IPS-11a (cell line): ENCODE measurements around the gene ZNF362.

Source experiments
- H3K4me3 ChIP-seq: one replicate; pipeline ENCODE4 v1.5.1; 2013; ENCODE audit warnings: low read depth, low read length, control low read depth

Gene ZNF362

GRCh38 chr1:33323663-33324477 is 67.6 kb downstream of the ZNF362 start:
- H3K4me3 ChIP-seq, result no peak overlapping the region

- no peak overlapping the region for H3K4me3 ChIP-seq
These were observed 68.6 kb downstream of the ZNF362 start for GRCh38 chr1:33324677-33325575.

- no peak overlapping the region for H3K4me3 ChIP-seq
These were observed 70.5 kb downstream of the ZNF362 start for GRCh38 chr1:33326785-33327184.

GRCh38 chr1:33327587-33328325 is 71.5 kb downstream of the ZNF362 start:
- H3K4me3 ChIP-seq, result no peak overlapping the region

GRCh38 chr1:33328817-33329216 is 72.5 kb downstream of the ZNF362 start:
- no peak overlapping the region for H3K4me3 ChIP-seq

DNA sequence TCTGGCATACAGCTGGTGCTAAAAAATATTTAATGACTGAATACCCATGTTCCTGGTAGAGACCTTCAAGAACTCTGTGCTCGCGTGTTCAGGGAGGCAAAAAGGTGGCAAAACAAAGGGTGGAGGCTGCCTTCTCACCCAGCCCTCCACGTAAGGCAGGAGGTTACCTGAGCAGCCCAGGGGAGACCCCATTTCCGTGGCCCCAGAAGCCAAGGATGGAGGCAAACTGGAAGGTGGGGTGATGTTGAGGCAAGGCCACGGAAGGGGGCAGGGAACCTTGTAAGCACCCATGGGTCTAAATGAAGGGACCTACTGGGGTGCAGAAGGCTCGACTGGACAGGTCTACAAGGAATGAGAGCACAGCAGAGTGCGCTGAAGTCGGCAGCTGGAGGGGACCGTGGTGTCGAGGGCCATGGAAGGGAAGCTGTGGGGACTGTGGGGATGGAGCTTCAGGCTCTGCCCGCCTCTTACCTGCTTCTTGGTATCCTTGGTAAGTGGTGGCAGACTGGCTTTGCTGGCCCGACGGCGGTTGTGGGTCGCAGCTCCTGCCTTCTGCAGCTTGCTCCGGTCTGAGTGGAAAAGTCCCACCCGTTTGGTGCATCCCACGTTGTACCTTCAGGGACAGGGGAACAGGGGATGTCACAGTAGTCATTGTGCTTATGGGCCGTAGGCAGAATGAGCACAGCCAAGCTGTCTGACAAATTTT is 73.5 kb downstream of the ZNF362 start:
- H3K4me3 ChIP-seq, result no peak overlapping the region

GRCh38 chr1:33330361-33330890 is 74.1 kb downstream of the ZNF362 start:
- no peak overlapping the region for H3K4me3 ChIP-seq

- H3K4me3 ChIP-seq, result no peak overlapping the region
These were observed 74.6 kb downstream of the ZNF362 start for GRCh38 chr1:33330906-33331305.

DNA sequence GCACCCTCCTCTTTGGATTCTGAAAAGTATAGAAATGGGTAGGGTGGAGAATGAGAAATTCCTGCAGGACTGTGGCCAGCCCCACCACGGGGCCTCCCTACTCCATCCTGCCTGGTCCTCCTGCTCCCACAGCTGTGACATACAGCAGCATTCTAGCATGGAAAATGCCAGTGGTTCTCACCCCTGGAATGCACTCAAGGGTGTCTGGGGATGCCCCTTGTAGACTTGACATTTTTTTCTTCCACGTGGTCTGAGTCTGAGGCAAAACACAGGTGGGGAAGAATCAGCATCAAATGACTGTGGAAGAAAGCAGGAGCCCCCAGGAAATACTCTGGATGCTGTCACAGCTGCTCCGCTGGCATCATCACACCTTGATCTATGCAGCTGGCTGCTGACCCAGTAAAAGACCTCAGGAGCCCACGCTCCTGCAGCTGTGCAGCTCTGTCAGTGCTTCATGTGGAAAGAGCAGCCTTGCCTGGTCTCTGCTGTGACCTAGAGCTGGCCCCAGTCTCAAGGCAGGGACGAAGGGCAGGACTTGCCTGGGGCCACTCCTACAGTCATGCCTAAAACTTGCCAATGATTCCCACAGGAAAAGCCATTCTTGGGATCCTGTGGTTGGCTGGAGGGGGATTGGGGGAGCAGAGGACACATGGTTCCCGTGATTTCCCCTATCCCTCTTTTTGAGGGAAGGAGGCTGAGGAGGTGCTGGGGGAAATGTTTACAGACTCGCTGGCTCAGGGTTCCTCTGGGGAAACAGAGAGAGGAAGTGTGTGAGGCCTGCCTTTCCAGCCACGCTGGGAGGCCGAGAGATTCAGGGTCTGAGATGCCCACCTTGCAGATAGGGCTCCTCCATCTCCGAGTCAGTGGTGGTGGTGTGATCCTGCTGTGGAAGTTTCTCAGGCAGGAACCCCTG is 75.4 kb downstream of the ZNF362 start:
- H3K4me3 ChIP-seq, result no peak overlapping the region

- no peak overlapping the region for H3K4me3 ChIP-seq
These were observed 76.1 kb downstream of the ZNF362 start for GRCh38 chr1:33332357-33332789.

GRCh38 chr1:33332881-33333280 is 76.6 kb downstream of the ZNF362 start:
- H3K4me3 ChIP-seq, result no peak overlapping the region

DNA sequence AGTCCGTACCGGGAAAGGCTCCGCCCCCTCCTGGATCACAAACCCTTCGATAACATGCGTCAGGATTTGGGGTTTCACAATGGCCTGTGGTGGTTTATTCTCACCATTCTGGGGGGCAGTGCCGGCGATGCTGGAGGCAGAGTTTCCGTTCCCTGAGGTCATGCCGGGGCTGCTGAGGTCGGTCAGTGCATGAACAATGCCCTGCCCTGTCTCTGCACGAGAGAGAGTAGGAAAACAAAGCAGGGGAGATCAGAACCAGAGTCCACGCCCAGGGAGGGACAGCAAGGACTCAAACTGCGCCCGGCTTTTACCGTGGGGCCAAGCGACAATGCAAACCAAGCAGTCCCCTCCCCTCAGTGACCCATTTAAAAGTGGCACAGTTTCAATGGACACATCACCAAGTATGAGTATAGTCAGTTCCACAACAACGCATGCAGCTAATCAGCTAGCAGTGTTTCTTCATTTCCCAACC is 77.8 kb downstream of the ZNF362 start:
- no peak overlapping the region for H3K4me3 ChIP-seq

DNA sequence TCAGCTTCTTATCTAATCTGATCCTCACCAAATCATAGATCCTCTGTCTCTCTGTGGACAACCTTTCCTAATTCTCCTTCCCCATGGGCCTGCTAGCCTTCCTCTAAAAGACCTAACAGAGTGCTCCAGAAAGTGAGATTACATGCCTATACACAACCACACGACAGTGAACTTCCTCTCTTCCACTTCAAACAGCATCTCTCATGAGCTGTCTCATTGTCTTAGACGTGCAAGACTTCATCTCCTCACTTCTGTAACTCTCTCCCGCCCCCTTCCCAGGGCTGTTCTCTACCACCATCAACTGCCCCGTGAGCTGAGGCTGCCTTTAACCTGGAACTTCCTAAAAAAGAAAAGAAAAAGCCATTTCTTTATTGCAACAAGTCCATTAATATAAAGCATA is 78.7 kb downstream of the ZNF362 start:
- H3K4me3 ChIP-seq, result no peak overlapping the region

GRCh38 chr1:33336580-33336979 is 80.3 kb downstream of the ZNF362 start:
- H3K4me3 ChIP-seq, result no peak overlapping the region

DNA sequence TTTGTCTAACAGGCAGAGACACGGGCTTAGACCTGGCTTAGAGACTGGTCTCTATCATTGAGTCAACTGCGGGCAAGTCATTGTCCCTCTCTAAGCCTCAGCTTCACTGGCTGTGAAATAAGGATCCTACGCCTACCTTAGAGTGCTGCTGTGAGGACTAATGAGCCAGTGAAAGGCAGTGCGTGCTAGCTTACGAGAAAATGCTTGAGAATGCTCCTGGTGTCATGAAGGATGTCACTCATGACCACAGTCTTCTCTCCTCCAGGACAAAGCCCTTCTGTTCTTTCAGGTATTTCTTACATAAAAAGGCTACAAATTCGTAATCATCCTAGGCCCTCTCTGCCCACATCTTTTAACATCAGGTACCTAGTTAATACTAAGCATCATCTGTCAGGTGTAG is 81.1 kb downstream of the ZNF362 start:
- no peak overlapping the region for H3K4me3 ChIP-seq

GRCh38 chr1:33338048-33338439 is 81.8 kb downstream of the ZNF362 start:
- no peak overlapping the region for H3K4me3 ChIP-seq

DNA sequence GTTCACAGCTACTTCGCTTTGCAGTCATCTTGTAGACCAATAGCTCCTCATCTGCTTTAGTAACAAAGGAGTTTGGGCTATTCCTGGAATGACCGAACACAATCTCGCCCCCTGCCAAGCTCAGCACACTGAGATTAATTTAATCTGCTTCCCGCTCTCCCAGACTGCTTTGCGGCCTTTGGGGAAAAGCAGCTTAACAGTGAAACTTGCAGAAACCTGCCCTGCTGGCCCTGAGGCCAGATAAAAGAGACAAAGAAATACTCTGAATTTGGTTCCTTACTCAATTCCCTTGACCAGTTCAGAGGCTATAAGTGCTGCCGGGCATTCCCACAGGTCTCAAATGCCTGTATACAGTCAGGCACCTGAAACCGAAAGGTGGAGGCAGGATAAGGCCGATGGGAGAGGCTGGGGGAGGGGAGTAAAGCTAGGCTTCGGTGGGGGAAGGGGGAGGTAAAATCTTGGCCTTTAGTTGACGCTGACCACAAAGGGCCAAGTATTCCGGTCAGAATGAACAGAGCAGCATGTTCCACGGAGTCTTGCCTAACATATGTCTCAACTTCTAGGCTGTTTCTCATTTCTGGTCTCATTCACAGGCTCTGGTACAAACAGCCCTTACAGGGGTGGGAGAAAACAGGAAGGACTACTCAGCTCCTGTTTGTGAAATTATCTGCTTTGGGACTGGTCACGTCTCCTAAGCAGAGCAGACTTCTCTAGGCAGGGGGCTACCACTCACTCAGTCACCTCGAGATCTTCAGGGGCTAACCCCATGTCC is 82.3 kb downstream of the ZNF362 start:
- no peak overlapping the region for H3K4me3 ChIP-seq

- H3K4me3 ChIP-seq, result no peak overlapping the region
These were observed 83.1 kb downstream of the ZNF362 start for GRCh38 chr1:33339413-33339812.
